B cell (primary cell): ENCODE measurements around the gene TSC22D4. TPM values are rescaled to one million over a fixed set of nuclear protein-coding genes. Genes with fewer than 3 reads are reported as not detected.
A peak's percentile ranks its signal among the peaks of the same experiment; 100 is the strongest.

Experiments
- ATAC-seq: fragments of 200-7000 bp; cut with Tn5 transposase; one replicate; pipeline ENCODE4 v1.10.0; 2021; ENCODE audit warnings: low read depth, mild to moderate bottlenecking, moderate number of reproducible peaks, moderate library complexity
- CTCF ChIA-PET: fragments of 350-600 bp; sonication (Branson Sonifier 250); formaldehyde crosslinking; loops from one replicate; lab custom pipeline; 2021; ENCODE audit warnings: antibody characterized with exemption, inconsistent platforms; lab: Charles Lee
- POLR2A ChIA-PET: fragments of 350-600 bp; sonication (Branson Sonifier 250); formaldehyde crosslinking; loops from one replicate; lab custom pipeline; 2021; ENCODE audit warnings: antibody characterized with exemption; lab: Charles Lee
- DNase-seq: peaks from one replicate; pipeline ENCODE4 v3.0.0; 2013
- H2AFZ ChIP-seq: 2 replicates; pipeline ENCODE4 v1.6.1; 2012; ENCODE audit warnings: mild to moderate bottlenecking, low read depth, low read length; ENCODE audit not compliant: insufficient read depth, poor library complexity, severe bottlenecking
- H3K27ac ChIP-seq, 2 donors: 1 replicate in 1 of 2; 2 replicates in 1 of 2; pipeline ENCODE4 v1.5.1; 2012 to 2013; ENCODE audit warnings: low read length in 2 of 2, mild to moderate bottlenecking in 2 of 2, moderate library complexity in 1 of 2
- H3K27me3 ChIP-seq, 4 experiments: fragments of 200-600 bp in 1 of 4; sonication (generic) in 1 of 4; replicated peaks in 1 of 4; 1 replicate in 2 of 4; 2 replicates in 2 of 4; pipeline versions ENCODE4 v1.6.1 to v1.7.0; 2013 to 2016; ENCODE audit warnings: low read length in 3 of 4, mild to moderate bottlenecking in 2 of 4, mixed read lengths in 1 of 4, moderate library complexity in 1 of 4; ENCODE audit not compliant: insufficient read depth in 4 of 4, control insufficient read depth in 3 of 4; ENCODE audit errors: control extremely low read depth in 1 of 4
- H3K36me3 ChIP-seq, 2 experiments: replicated peaks in 1 of 2; 1 replicate in 1 of 2; 2 replicates in 1 of 2; pipeline versions ENCODE4 v1.6.1 to v1.7.1; 2013; ENCODE audit warnings: low read length in 1 of 2; ENCODE audit not compliant: insufficient read depth in 2 of 2, control insufficient read depth in 1 of 2; ENCODE audit errors: control extremely low read depth in 1 of 2, extremely low read depth in 1 of 2
- H3K4me1 ChIP-seq, 2 donors: fragments of 200-600 bp in 1 of 2; sonication (generic) in 1 of 2; 1 replicate in 1 of 2; 2 replicates in 1 of 2; pipeline versions ENCODE4 v1.5.1 to v1.6.1; 2013 to 2017; ENCODE audit warnings: low read length in 2 of 2; ENCODE audit not compliant: control insufficient read depth in 2 of 2, insufficient read depth in 2 of 2
- H3K4me2 ChIP-seq: replicated peaks from 2 replicates; pipeline ENCODE3; 2012; ENCODE audit warnings: mild to moderate bottlenecking, low read depth, low read length; ENCODE audit not compliant: poor library complexity, severe bottlenecking
- H3K4me3 ChIP-seq, 5 experiments: fragments of 200-600 bp in 1 of 5; sonication (generic) in 1 of 5; 1 replicate in 3 of 5; 2 replicates in 2 of 5; pipeline versions ENCODE4 v1.5.1 to v1.7.0; 2011 to 2016; ENCODE audit warnings: low read length in 4 of 5, mild to moderate bottlenecking in 4 of 5, low read depth in 2 of 5, control low read depth in 1 of 5, moderate library complexity in 1 of 5; ENCODE audit not compliant: insufficient read depth in 1 of 5; ENCODE audit errors: control extremely low read depth in 1 of 5, extremely low read depth in 1 of 5
- H3K79me2 ChIP-seq: fragments of 200-600 bp; sonication (generic); one replicate; pipeline ENCODE4 v1.6.0; 2016; ENCODE audit warnings: low read length; ENCODE audit not compliant: control insufficient read depth, insufficient read depth
- H3K9ac ChIP-seq: fragments of 200-600 bp; sonication (generic); 2 replicates; pipeline ENCODE4 v1.6.1; 2017; ENCODE audit warnings: mild to moderate bottlenecking, low read length, moderate library complexity
- H3K9me3 ChIP-seq, 3 donors: one replicate each; pipeline versions ENCODE4 v1.6.1 to v1.7.1; 2013; ENCODE audit warnings: low read length in 2 of 3; ENCODE audit not compliant: control insufficient read depth in 2 of 3, insufficient read depth in 1 of 3; ENCODE audit errors: control extremely low read depth in 1 of 3
- H4K20me1 ChIP-seq: 2 replicates; pipeline ENCODE4 v1.6.0; 2012; ENCODE audit warnings: mild to moderate bottlenecking, low read length; ENCODE audit not compliant: insufficient read depth, control insufficient read depth, poor library complexity, severe bottlenecking
- H3K27ac Mint-ChIP-seq: one replicate; pipeline ENCODE4 v1.8.0; 2021; ENCODE audit warnings: mixed read lengths
- H3K27me3 Mint-ChIP-seq: one replicate; pipeline ENCODE4 v1.8.0; 2021; ENCODE audit warnings: mixed read lengths
- H3K4me1 Mint-ChIP-seq: one replicate; pipeline ENCODE4 v1.8.0; 2021; ENCODE audit warnings: mixed read lengths
- H3K4me3 Mint-ChIP-seq: one replicate; pipeline ENCODE4 v1.8.0; 2021; ENCODE audit warnings: mixed read lengths
- H3K9me3 Mint-ChIP-seq: one replicate; pipeline ENCODE4 v1.8.0; 2022; ENCODE audit warnings: mixed read lengths; ENCODE audit not compliant: insufficient read depth
- CTCF ChIP-seq: fragments of 200-600 bp; IDR thresholded peaks from one replicate; pipeline ENCODE4 v1.8.0; 2022; ENCODE audit warnings: antibody characterized with exemption, mild to moderate bottlenecking
- EZH2 ChIP-seq: IDR thresholded peaks from 2 replicates; pipeline ENCODE4 v1.6.1; 2012; ENCODE audit warnings: borderline replicate concordance, low read depth, mild to moderate bottlenecking, moderate library complexity, low read length; ENCODE audit not compliant: insufficient read depth, poor library complexity, severe bottlenecking
- WGBS: methylation state at CpG from one replicate; pipeline ENCODE4 v1.1.5; 2013; ENCODE audit warnings: missing lambda C conversion rate; ENCODE audit not compliant: insufficient coverage; 5-methylcytosine and 5-hydroxymethylcytosine counted together
- intact Hi-C: fragments of 100-400 bp; cut with micrococcal nuclease; formaldehyde crosslinking; loops from one replicate; pipeline ENCODE4 v1.10.0; 2022
- polyA plus RNA-seq: library from polyadenylated mRNA; depleted of rRNA; stranded (reverse); fragments of >200 nt; gene quantifications from 2 replicates; pipeline ENCODE4 v1.2.3, GENCODE V29; 2012
- total RNA-seq, 2 donors: library from RNA; stranded (reverse); fragments of 120-200 nt in 1 of 2; gene quantifications; 1 replicate in 1 of 2; 2 replicates in 1 of 2; pipeline versions ENCODE4 v1.2.3 to v1.2.4, GENCODE V29; 2013 to 2022

Gene TSC22D4
- total and polyA plus RNA-seq, 2 donors (not counting 1 experiment from before 2014, with no cell fraction given), result 80.2 to 92.8 TPM

- H3K9me3 Mint-ChIP-seq, result no peaks in the 10 kb centered on the region
- H3K27ac Mint-ChIP-seq, result no peak overlapping the region
- peaks cover 26% of the 10 kb centered on the region for H3K27me3 Mint-ChIP-seq
- H3K79me2 ChIP-seq, result no peaks in the 10 kb centered on the region
- TF ChIP-seq EZH2 (no peak), CTCF (no peak)
- H3K9me3 ChIP-seq, result no peaks in the 10 kb centered on the region
- no peak overlapping the region for H3K4me2 ChIP-seq
- ChIA-PET POLR2A (no interaction called here), CTCF (no interaction called here)
- DNase-seq (peak; percentile 6), ATAC-seq (no peak)
- H3K4me3 Mint-ChIP-seq, result no peak overlapping the region
- no peak overlapping the region for H2AFZ ChIP-seq
- H3K9ac ChIP-seq, result no peak overlapping the region
- peaks cover 5 to 6% of the 10 kb centered on the region in 2 donors for H3K4me1 ChIP-seq
- H3K4me1 Mint-ChIP-seq, result peaks cover 11% of the 10 kb centered on the region
- no peak overlapping the region for H3K27ac ChIP-seq
- no peak overlapping the region for H3K4me3 ChIP-seq
- peaks cover 0 to 30% (median 7%) of the 10 kb centered on the region in 4 experiments for H3K27me3 ChIP-seq
- H4K20me1 ChIP-seq, result no peaks in the 10 kb centered on the region
- WGBS, result 96% methylated on average over 41 of the region's 44 CpGs
- intact Hi-C loops, result no loop called here
- no peaks in the 10 kb centered on the region for H3K36me3 ChIP-seq
Measured at GRCh38 chr7:100488333-100489095, 9.5 kb upstream of the TSC22D4 start.
